Choroid plexus epithelial cell (primary cell): ENCODE data around the gene RBPMS2.

Experiments used
- DNase-seq: peaks from one replicate; pipeline ENCODE4 v3.0.0-alpha.2; 2010; ENCODE audit warnings: low read depth
- H3K4me3 ChIP-seq: 2 replicates; pipeline ENCODE4 v1.5.1; 2011; ENCODE audit warnings: low read depth, mild to moderate bottlenecking, control low read depth, low read length, moderate library complexity
- CTCF ChIP-seq: conservative IDR thresholded peaks from 2 replicates; pipeline ENCODE4 v1.5.1; 2011; ENCODE audit warnings: low read depth, mild to moderate bottlenecking, control low read depth, inconsistent platforms, low read length, moderate library complexity

The RBPMS2 gene

DNA sequence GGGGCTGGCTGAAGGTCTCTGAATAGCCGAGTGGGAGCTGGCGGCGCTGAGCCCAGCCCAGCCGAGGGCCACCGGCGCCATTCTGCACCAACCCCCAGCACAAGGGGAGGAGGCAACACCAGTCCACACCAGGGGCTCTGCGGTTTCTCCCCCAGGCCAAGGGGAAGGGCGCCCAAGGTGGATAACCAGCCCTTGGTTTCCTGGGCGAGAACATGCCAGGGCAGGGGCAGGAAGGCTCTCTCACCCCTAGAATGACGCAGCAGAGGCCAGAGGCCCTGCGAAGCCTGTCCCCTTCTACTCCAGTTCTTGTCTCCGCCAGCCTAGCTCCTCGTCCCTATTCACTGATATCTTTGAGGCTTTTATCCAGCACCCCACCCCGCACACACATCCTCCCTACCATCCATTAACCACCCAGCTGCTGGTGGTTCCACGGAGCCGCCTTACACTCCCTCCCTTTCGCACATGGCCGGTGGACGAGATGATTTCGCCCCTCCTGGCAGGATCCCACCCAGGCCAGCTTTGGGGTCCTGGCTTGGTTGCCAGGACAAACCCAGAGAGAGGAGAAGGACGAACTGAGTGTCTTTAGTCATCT, 1.3 kb downstream of the RBPMS2 start:
- no peak for TF ChIP-seq CTCF
- H3K4me3 ChIP-seq, result no peak overlapping the region
- DNase-seq, result no peak

DNA sequence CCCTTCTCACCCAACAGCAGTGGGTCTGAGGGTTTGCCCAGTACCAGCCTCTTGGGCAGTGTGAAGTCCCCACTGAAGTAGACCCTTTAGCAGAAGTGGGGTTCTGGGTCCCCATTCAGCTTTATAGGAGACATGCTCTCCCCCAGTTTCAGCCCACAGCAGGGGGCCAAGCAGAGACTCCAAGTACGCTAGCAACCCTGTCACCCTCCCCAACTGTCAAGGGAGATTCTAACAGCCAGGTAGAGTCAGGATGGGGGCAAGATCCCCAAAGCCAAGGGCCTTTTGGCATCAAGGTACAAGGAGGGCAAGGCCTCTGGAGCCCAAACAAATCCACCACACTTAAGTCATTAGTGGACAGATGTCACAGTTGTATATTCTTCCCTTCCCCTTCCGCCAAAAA, 1.8 kb downstream of the RBPMS2 start:
- no peak overlapping the region for H3K4me3 ChIP-seq
- no peak for TF ChIP-seq CTCF
- DNase-seq, result no peak

GRCh38 chr15:64772964-64773363, 2.4 kb downstream of the RBPMS2 start:
- DNase-seq, result no peak
- no peak for TF ChIP-seq CTCF
- H3K4me3 ChIP-seq, result no peak overlapping the region

GRCh38 chr15:64772488-64772887, 2.9 kb downstream of the RBPMS2 start:
- DNase-seq, result no peak
- H3K4me3 ChIP-seq, result no peak overlapping the region
- no peak for TF ChIP-seq CTCF

DNA sequence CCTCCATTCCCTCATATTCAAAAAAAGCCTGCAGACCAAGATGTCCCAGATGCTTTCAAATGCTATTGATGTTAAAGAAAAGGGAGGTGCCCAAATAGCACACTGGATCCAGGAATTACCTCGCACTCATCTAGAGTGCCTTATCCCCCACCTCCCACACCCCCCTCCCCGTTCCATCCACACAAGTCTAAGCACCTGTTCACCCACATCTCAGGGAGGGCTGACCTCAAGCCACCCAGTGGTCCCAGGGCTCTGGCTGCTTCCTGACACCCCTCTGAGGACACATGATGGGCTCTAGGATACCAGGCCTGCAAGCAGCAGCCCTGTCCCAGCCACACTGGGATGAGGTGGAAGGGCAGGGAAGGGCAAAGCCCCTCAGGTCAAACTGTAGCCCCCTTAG, 4.8 kb downstream of the RBPMS2 start:
- H3K4me3 ChIP-seq, result no peak overlapping the region
- no peak for TF ChIP-seq CTCF
- DNase-seq, result no peak

DNA sequence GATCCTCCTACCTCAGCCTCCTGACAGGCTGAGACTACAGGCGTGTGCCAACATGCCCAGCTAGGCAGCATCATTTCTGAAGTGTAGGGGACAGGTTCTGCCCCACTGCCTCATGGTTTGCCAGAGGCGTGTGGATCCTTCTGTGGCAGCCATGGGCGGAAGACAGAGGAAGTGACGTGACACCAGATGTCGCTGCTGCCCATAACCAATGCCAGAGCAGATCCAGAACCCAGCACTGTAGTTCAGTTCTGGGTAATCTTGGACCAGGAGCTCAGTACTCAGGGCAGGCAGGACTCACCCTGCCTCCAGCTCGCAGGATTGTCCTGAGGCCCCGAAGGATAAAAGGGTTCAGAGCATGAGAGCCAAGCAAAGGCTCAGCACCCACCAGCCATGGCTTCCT, 8.2 kb downstream of the RBPMS2 start:
- DNase-seq, result no peak
- no peak overlapping the region for H3K4me3 ChIP-seq
- no peak for TF ChIP-seq CTCF

DNA sequence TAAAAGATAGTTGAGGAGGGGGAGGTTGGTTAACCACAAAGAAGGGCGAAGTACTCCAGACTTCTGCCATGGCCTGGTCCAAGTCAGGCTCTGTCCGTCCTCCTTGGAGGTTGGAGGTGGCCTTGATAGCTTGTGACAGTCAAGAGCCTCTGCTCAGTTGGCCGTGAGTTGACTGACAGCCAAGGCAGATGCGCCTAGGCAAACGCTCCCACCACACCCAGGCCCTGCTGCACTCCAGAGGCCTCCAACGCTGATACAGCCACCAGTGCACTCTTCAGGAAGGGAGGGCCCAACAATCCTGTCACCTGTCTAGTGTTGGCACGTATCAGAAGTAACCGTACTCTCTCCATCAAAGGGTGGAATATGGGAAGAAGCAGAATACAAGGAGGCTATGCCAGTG, 9.3 kb downstream of the RBPMS2 start:
- H3K4me3 ChIP-seq, result no peak overlapping the region

More for the DNA sequence above, 9.3 kb downstream of the RBPMS2 start:
- no peak for DNase-seq
- no peak for TF ChIP-seq CTCF
